ENCODE measurements around the gene VASN. TPM values are rescaled to one million over a fixed set of nuclear protein-coding genes. Genes with fewer than 3 reads are reported as not detected.
A peak's percentile ranks its signal among the peaks of the same experiment; 100 is the strongest.

VASN gene
- total and polyA plus RNA-seq, 10 of the 15 experiments (the other 5 are each of a cell fraction or from before 2014, with no cell fraction given) = 0.02 to 0.19 (median 0.14) TPM; not detected in 6

GRCh38 chr16:4328046-4328781 lies 43.4 kb upstream of the VASN start (continued):
- TF ChIP-seq ZBTB11 (CRISPR knock-in tag; IDR thresholded peaks at IDR 0.05) (no peak), YY1 (IDR thresholded peaks at IDR 0.05; ENCODE audit: low read depth, low read length) (0 out of 2 replicates have a peak, but pooled peaks have one; percentile 25), HDGF (IDR thresholded peaks at IDR 0.05) (no peak), SREBF1 (IDR thresholded peaks at IDR 0.05; ENCODE audit: low read length) (no peak), BHLHE40 (IDR thresholded peaks at IDR 0.05; ENCODE audit: borderline replicate concordance in 1 of 2, low read depth in 2 of 2, low read length in 1 of 2) (no peak), NBN (IDR thresholded peaks at IDR 0.05) (0 out of 2 replicates have a peak, but pooled peaks have one; percentile 26), SPI1 (IDR thresholded peaks at IDR 0.05; ENCODE audit: borderline replicate concordance, insufficient read depth, low read depth, low read length) (no peak), ZBTB4 (CRISPR knock-in tag; IDR thresholded peaks at IDR 0.05) (no peak), NFXL1 (IDR thresholded peaks at IDR 0.05; ENCODE audit: borderline replicate concordance) (no peak), TCF7 (IDR thresholded peaks at IDR 0.05; ENCODE audit: borderline replicate concordance) (no peak), SMAD1 (IDR thresholded peaks at IDR 0.05; ENCODE audit: low read depth, partially characterized antibody) (no peak), CREM (IDR thresholded peaks at IDR 0.05; ENCODE audit: low read depth) (no peak), SMAD5 (IDR thresholded peaks at IDR 0.05; ENCODE audit: low read depth) (no peak), NFYA (IDR thresholded peaks at IDR 0.05; ENCODE audit: borderline replicate concordance, low read depth, low read length) (no peak), PAX5 (IDR thresholded peaks at IDR 0.05; ENCODE audit: borderline replicate concordance, low read depth, low read length) (no peak), NRF1 (conservative IDR thresholded peaks at IDR 0.05; ENCODE audit: low read depth, low read length) (no peak), RELA (IDR thresholded peaks at IDR 0.05; ENCODE audit: borderline replicate concordance, partially characterized antibody) (no peak), TCF3 (IDR thresholded peaks at IDR 0.05; ENCODE audit: borderline replicate concordance, insufficient read depth, low read depth, low read length) (no peak), SMARCA5 (IDR thresholded peaks at IDR 0.05) (no peak), CBX3 (IDR thresholded peaks at IDR 0.05; ENCODE audit: borderline replicate concordance, low read depth) (no peak)
- TF ChIP-seq, protein P1, sequence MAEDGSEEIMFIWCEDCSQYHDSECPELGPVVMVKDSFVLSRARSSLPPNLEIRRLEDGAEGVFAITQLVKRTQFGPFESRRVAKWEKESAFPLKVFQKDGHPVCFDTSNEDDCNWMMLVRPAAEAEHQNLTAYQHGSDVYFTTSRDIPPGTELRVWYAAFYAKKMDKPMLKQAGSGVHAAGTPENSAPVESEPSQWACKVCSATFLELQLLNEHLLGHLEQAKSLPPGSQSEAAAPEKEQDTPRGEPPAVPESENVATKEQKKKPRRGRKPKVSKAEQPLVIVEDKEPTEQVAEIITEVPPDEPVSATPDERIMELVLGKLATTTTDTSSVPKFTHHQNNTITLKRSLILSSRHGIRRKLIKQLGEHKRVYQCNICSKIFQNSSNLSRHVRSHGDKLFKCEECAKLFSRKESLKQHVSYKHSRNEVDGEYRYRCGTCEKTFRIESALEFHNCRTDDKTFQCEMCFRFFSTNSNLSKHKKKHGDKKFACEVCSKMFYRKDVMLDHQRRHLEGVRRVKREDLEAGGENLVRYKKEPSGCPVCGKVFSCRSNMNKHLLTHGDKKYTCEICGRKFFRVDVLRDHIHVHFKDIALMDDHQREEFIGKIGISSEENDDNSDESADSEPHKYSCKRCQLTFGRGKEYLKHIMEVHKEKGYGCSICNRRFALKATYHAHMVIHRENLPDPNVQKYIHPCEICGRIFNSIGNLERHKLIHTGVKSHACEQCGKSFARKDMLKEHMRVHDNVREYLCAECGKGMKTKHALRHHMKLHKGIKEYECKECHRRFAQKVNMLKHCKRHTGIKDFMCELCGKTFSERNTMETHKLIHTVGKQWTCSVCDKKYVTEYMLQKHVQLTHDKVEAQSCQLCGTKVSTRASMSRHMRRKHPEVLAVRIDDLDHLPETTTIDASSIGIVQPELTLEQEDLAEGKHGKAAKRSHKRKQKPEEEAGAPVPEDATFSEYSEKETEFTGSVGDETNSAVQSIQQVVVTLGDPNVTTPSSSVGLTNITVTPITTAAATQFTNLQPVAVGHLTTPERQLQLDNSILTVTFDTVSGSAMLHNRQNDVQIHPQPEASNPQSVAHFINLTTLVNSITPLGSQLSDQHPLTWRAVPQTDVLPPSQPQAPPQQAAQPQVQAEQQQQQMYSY (CRISPR knock-in tag; IDR thresholded peaks at IDR 0.05) = no peak

Measured in GM12878 (cell line).